GM18508 (cell line): ENCODE results near the gene RETN.

ENCODE experiments used
- ATAC-seq: cut with Tn5 transposase; IDR thresholded peaks from one replicate; pipeline ENCODE4 v1.9.1; 2021; ENCODE audit warnings: moderate number of reproducible peaks; ENCODE audit not compliant: insufficient read depth, unreplicated experiment

Gene RETN

GRCh38 chr19:7680606-7681339 is 11.9 kb downstream of the RETN start, which contains the start of gene TRAPPC5:
TRAPPC5 (plus strand) TSS chr19:7680833; CDS start chr19:7682254, 1,421 bp downstream.
- no peak for ATAC-seq

DNA sequence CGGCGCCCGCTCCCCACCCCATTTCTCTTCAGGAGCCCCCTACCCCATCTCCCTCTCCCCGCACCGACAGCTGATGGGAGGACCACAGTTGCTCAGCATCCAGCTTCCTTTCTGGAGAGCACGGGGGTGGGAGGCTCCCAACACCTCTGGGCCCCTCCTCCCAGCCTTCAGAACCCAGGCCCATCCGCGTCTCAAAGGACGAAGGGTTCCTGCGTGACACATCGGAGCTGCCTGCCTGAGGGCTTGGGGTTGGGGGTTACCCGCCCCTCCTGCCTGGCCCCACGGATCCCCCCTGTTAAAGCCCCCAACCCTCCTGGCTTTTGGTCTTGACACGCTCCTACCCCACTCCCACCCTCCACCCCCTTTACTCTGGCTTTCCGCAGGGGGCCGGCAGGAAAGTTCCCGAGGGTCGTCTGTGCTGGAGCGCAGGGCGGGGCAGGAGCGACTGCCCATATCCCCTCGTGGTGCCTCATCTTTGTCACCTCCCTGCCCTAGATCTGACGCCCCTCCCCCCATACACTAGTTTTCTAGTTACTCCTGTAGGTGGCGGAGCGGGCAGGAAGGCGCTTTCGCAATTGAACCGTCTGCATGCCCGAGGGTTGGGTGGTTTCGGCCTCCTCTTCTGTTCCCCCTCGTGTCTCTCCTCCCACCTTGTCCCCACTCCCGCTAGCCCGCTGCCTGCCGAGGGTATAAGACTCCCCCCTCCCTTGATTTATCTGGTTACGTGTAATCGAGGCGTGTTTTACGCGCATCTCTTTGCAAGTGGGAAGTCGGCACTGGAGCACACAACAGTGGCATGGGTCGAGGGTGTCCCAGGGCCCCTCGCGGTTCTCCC is 12.7 kb downstream of the RETN start:
- ATAC-seq, result no peak

- no peak for ATAC-seq
These were observed 13.5 kb downstream of the RETN start for GRCh38 chr19:7682175-7682855.

- no peak for ATAC-seq
These were observed 16.9 kb downstream of the RETN start for GRCh38 chr19:7685546-7686445.

- ATAC-seq, result no peak
These were observed 18.3 kb downstream of the RETN start for GRCh38 chr19:7687177-7687576.

GRCh38 chr19:7689165-7689564 is 20.3 kb downstream of the RETN start:
- ATAC-seq, result no peak

- ATAC-seq, result no peak
These were observed 22.0 kb downstream of the RETN start for GRCh38 chr19:7690779-7691258.

DNA sequence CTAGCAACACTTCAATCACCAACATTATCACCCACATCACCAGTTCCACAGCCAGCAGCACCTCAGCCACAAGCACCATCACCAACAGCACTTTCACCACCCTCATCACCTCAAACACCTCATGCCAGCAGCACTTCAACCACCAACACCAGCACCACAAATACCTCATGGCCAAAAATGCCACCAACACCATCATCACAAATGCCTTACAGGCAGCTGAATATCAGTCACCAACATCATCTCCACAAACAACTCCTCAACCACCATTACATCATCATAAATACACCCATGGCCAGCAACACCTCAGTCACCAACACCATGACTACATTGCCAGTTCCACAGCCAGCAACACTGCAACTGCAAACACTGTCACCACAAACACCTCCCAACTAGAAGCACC is 22.6 kb downstream of the RETN start:
- ATAC-seq, result no peak

- no peak for ATAC-seq
These were observed 23.7 kb downstream of the RETN start for GRCh38 chr19:7692417-7693088.

DNA sequence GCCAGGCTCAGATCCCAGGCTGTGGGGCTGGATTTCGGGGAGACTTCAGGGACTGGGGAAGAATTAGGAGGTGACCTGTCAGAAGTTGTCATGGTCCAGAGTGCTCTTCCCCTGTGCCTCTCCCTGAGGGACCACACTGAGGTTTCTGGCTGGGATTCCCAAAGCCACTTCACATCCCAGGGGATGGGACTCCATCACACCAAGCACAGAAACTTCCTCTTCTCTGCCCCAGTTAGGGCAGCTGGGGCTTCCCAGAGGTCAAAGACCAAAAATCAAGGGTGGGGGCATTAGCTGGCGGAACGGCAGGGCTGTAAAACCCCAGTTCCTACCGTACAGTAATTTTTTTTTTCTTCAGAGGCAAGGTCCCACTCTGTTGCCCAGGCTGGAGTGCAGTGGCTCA is 25.6 kb downstream of the RETN start:
- no peak for ATAC-seq

- no peak for ATAC-seq
These were observed 29.0 kb downstream of the RETN start for GRCh38 chr19:7697721-7698287.

DNA sequence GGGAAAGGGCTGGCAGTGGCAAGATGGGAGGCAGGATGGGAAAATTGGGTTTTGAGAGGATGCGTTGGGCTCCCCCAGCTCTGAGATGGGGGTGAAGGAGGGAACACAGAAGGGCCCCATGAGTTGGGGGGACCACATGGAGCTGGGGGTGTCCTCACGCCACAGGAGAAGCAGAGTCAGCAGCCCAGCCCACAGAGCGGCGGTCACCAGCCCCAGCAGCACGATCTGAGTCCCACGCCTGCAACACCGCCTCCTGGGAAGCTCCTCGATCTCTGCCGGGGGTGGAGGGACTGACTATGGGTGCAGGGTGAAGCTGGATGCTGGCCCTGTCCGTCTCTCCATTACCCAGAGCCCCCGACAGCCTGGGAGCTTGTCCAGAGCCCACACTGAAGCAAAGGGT is 29.7 kb downstream of the RETN start:
- ATAC-seq, result no peak

DNA sequence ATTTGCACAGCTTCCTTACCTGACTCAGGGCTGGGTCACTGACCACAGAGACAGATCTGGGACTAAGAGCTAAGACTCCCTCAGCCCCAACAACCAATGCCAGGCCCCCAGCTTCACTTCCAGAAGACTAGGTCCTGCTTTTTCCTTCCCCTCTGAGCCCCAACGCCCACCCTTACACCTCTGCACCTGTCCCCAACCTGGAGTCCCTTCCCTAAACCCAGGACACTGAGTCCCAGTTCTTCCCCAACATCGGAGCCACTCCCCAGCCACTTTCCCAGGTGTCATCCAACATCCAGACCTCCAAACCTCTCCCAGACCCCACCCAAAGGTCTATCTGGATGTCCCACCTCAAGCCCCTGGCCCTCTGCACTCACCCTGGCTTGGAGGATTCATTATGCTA is 30.2 kb downstream of the RETN start:
- no peak for ATAC-seq

GRCh38 chr19:7699417-7700401 is 30.9 kb downstream of the RETN start:
- no peak for ATAC-seq

DNA sequence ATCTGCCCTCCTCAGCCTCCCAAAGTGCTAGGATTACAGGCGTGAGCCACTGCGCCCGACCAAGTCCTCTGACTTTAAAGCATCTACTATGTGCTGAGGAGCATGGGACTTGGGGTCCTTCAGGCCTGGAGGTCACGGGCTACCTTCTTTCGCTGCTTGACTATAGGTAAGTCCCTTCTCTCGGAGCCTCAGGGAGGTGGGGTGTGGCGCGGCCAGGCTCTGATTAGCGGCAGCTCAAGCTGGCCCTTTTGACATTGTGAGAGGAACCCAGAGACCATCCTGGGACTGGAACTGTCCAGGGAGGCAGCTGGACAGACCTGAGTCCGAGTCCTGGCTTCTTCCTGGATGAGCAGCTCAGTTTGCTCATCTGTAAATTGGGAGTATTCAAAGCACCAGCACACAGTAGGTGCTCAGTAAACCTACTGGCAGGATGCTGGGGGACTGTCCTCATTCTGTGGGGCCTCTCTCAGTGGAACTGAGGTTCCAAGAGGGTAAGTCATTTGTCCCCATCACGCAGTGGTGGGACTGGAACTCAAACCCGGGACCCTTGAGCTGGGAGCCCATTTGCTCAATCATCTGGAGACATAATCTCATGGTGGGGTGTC is 32.3 kb downstream of the RETN start:
- no peak for ATAC-seq

DNA sequence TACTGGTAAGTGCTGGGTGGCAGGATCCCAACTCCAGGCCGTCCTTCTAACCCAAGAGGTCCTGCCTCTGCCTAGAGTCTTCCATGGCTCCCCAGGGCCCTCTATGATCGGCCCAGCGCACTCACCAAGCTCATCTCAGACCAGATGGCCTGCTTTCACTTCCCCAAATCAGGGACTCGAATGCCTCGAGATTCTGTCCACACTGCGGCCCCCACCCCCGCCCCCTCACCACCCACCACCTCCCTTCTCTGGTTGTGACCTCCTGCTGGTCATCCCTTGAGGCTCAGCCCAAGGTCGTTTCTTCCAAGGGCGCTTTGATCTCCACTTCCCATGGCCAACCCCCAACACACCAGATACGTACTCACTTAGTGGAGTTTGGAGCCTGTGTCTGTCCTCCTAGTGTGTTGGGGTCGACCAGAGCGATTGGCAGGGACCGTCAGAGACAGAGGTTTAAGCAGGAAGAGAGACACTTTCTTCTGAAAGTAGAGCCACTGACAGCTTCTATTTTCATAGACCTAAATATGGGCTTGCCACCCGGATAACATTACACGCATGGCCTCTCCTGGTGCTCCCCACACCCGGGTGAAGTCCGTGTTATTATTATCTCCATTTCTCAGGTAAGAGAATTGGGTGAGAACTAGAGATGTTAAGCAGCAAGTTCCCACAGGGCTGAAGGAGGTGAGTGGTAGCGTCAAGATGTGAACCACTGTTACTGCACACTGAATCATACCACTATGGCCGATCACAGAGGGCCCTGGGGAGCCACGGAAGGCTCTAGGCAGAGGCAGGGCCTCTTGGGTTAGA is 33.0 kb downstream of the RETN start, which contains the start of gene FCER2:
FCER2 (minus strand) TSS at position 478 of the 804 bp plus-strand sequence. CDS start 2,371 bp downstream, outside the sequence.
- no peak for ATAC-seq

DNA sequence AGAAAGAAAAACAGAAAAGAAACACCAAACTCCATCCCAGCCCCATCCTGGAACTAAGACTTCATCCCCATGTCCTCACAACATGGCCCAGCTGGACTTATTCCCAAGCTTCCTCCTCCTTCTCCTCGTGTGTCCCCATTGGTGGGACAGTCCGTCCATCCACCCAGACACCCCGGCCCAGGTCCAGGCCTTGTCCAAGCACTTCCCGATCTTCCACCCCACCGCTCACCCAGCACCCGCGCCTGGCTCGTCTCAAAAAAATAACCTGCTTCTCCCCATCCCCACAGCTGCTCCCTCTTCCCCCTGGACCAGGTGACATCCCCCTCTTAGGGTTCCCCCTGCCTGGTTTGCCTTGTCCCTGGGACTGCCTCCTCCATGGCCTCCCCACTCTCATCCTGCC is 34.5 kb downstream of the RETN start:
- no peak for ATAC-seq
